Panc1 (cell line): ENCODE measurements around the gene TNFAIP2. TPM values are rescaled to one million over a fixed set of nuclear protein-coding genes. Genes with fewer than 3 reads are reported as not detected.

Experiments
- ATAC-seq: fragments of 200-7000 bp; cut with Tn5 transposase; 2 replicates; pipeline ENCODE4 v1.9.1; 2020; ENCODE audit warnings: mild to moderate bottlenecking, moderate library complexity
- BruUV-seq: library from RNA; stranded (reverse); fragments of 400-500 nt; replicated peaks from 2 replicates; lab custom pipeline; 2021; lab: Mats Ljungman, UMichigan
- CTCF ChIA-PET: fragments of 300-600 bp; sonication (Branson Sonifier 250); formaldehyde crosslinking; loops from one replicate; lab custom pipeline; 2022; ENCODE audit warnings: antibody characterized with exemption; lab: Charles Lee
- POLR2A ChIA-PET: fragments of 300-600 bp; sonication (Branson Sonifier 250); formaldehyde crosslinking; loops from one replicate; lab custom pipeline; 2022; ENCODE audit warnings: antibody characterized with exemption; lab: Charles Lee
- DNase-seq: peaks from one replicate; pipeline ENCODE4 v3.0.0-alpha.2; 2010; ENCODE audit warnings: low read depth, low spot score
- H3K27ac ChIP-seq: 2 replicates; pipeline ENCODE4 v1.5.1; 2011; ENCODE audit warnings: mild to moderate bottlenecking, low read length, inconsistent platforms
- H3K27me3 ChIP-seq: fragments of 200-500 bp; sonication (Bioruptor generic); 2 replicates; pipeline ENCODE4 v1.6.0; 2014; ENCODE audit warnings: low read length, inconsistent platforms; ENCODE audit not compliant: control insufficient read depth, insufficient read depth
- H3K36me3 ChIP-seq: fragments of 200-500 bp; sonication (Bioruptor generic); 2 replicates; pipeline ENCODE4 v1.5.1; 2014; ENCODE audit warnings: inconsistent platforms, mild to moderate bottlenecking, low read length, moderate library complexity; ENCODE audit not compliant: control insufficient read depth, insufficient read depth
- H3K4me1 ChIP-seq: 2 replicates; pipeline ENCODE4 v1.5.1; 2011; ENCODE audit warnings: inconsistent platforms, mild to moderate bottlenecking, low read length, moderate library complexity; ENCODE audit not compliant: control insufficient read depth, insufficient read depth
- H3K4me3 ChIP-seq, 2 experiments: 2 replicates each; pipeline ENCODE4 v1.5.1; 2011 to 2012; ENCODE audit warnings: low read depth in 2 of 2, low read length in 2 of 2, mild to moderate bottlenecking in 2 of 2, inconsistent platforms in 1 of 2, moderate library complexity in 1 of 2
- H3K9me3 ChIP-seq: fragments of 200-500 bp; sonication (Bioruptor generic); 2 replicates; pipeline ENCODE4 v1.5.1; 2014; ENCODE audit warnings: low read depth, mild to moderate bottlenecking, inconsistent platforms, low read length, moderate library complexity; ENCODE audit not compliant: control insufficient read depth, insufficient read depth
- POLR2AphosphoS5 ChIP-seq: IDR thresholded peaks from 2 replicates; pipeline ENCODE4 v1.6.1; 2012; ENCODE audit warnings: mild to moderate bottlenecking, low read depth, low read length, moderate library complexity
- SIN3A ChIP-seq: IDR thresholded peaks from 2 replicates; pipeline ENCODE4 v1.6.1; 2012; ENCODE audit warnings: low read depth, mild to moderate bottlenecking, low read length, moderate library complexity, borderline replicate concordance; ENCODE audit not compliant: insufficient read depth
- TCF7L2 ChIP-seq: IDR thresholded peaks from 2 replicates; pipeline ENCODE4 v1.6.1; 2011; ENCODE audit warnings: mild to moderate bottlenecking, low read depth, low read length, inconsistent platforms
- in situ Hi-C: cut with HindIII; loops from 2 replicates; pipeline ENCODE4 v1.10.0; 2016; ENCODE audit warnings: low sequenced_read_pairs, low pct_unique_long_range_greater_than_20kb
- intact Hi-C: fragments of 100-400 bp; cut with micrococcal nuclease; formaldehyde crosslinking; loops from one replicate; pipeline ENCODE4 v1.10.0; 2022; ENCODE audit not compliant: unreplicated experiment
- total RNA-seq: library from RNA; stranded (reverse); gene quantifications from one replicate; pipeline ENCODE4 v1.2.1, GENCODE V29; 2021; ENCODE audit not compliant: unreplicated experiment
- TF ChIP-seq, protein P1 (sequence below): fragments of 450-650 bp; IDR thresholded peaks from 2 replicates; pipeline ENCODE4 v1.5.1; 2017; ENCODE audit warnings: mild to moderate bottlenecking
- TF ChIP-seq, protein P2 (sequence below), 2 experiments: IDR thresholded peaks; 2 replicates each; pipeline ENCODE4 v1.6.1; 2011 to 2012; ENCODE audit warnings: low read depth in 2 of 2, control low read depth in 1 of 2, low read length in 1 of 2, mild to moderate bottlenecking in 1 of 2, moderate library complexity in 1 of 2; ENCODE audit not compliant: insufficient read depth in 1 of 2

TNFAIP2 gene
- total RNA-seq, 1 experiment from 2014 or later, result 491 TPM

DNA sequence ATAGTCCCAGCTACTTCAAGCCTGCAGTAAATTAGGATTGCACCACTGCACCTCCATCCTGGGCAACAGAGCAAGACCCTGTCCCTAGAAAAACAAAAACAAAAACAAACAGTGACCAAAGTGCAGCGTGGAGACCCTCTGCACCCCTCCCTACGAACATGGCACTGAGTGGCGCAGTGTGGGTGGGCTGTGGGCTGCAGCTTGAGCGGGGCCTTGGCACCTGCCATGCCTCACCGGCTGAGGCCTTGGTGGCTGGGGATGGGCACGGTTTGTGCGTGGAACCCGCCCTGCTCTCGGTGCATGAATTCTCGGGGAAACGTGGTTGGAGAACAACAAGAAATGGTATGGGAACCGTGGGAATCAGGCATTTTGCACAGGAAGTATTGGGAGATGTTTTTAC is 60.8 kb downstream of the TNFAIP2 start:
- in situ Hi-C loops (no loop called here), intact Hi-C loops (loop anchor here (10.0 kb wide), 1 partner anchor 109 kb away; no protein-coding TSS in a partner anchor)
- Histone ChIP-seq H3K4me3 (no peak overlapping the region), H3K27ac (no peak overlapping the region), H3K27me3 (no peaks in the 10 kb centered on the region), H3K9me3 (no peaks in the 10 kb centered on the region), H3K36me3 (no peaks in the 10 kb centered on the region), H3K4me1 (peaks cover 10% of the 10 kb centered on the region)
- ChIA-PET CTCF (interaction anchor here (0.7 kb wide), 1 partner anchor 66 kb away, joined by 8 read pairs; no protein-coding TSS in a partner anchor), POLR2A (no interaction called here)
- TF ChIP-seq, protein P1, sequence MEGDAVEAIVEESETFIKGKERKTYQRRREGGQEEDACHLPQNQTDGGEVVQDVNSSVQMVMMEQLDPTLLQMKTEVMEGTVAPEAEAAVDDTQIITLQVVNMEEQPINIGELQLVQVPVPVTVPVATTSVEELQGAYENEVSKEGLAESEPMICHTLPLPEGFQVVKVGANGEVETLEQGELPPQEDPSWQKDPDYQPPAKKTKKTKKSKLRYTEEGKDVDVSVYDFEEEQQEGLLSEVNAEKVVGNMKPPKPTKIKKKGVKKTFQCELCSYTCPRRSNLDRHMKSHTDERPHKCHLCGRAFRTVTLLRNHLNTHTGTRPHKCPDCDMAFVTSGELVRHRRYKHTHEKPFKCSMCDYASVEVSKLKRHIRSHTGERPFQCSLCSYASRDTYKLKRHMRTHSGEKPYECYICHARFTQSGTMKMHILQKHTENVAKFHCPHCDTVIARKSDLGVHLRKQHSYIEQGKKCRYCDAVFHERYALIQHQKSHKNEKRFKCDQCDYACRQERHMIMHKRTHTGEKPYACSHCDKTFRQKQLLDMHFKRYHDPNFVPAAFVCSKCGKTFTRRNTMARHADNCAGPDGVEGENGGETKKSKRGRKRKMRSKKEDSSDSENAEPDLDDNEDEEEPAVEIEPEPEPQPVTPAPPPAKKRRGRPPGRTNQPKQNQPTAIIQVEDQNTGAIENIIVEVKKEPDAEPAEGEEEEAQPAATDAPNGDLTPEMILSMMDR, result no peak
- TF ChIP-seq SIN3A (no peak), TCF7L2 (no peak), POLR2AphosphoS5 (no peak)
- TF ChIP-seq, protein P2, sequence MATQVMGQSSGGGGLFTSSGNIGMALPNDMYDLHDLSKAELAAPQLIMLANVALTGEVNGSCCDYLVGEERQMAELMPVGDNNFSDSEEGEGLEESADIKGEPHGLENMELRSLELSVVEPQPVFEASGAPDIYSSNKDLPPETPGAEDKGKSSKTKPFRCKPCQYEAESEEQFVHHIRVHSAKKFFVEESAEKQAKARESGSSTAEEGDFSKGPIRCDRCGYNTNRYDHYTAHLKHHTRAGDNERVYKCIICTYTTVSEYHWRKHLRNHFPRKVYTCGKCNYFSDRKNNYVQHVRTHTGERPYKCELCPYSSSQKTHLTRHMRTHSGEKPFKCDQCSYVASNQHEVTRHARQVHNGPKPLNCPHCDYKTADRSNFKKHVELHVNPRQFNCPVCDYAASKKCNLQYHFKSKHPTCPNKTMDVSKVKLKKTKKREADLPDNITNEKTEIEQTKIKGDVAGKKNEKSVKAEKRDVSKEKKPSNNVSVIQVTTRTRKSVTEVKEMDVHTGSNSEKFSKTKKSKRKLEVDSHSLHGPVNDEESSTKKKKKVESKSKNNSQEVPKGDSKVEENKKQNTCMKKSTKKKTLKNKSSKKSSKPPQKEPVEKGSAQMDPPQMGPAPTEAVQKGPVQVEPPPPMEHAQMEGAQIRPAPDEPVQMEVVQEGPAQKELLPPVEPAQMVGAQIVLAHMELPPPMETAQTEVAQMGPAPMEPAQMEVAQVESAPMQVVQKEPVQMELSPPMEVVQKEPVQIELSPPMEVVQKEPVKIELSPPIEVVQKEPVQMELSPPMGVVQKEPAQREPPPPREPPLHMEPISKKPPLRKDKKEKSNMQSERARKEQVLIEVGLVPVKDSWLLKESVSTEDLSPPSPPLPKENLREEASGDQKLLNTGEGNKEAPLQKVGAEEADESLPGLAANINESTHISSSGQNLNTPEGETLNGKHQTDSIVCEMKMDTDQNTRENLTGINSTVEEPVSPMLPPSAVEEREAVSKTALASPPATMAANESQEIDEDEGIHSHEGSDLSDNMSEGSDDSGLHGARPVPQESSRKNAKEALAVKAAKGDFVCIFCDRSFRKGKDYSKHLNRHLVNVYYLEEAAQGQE (IDR thresholded peaks at IDR 0.05; ENCODE audit: insufficient read depth in 1 of 2, low read depth in 2 of 2, low read length in 1 of 2), result no peak
- DNase-seq (no peak), ATAC-seq (no peak)
- BruUV-seq, result no TSS peak

DNA sequence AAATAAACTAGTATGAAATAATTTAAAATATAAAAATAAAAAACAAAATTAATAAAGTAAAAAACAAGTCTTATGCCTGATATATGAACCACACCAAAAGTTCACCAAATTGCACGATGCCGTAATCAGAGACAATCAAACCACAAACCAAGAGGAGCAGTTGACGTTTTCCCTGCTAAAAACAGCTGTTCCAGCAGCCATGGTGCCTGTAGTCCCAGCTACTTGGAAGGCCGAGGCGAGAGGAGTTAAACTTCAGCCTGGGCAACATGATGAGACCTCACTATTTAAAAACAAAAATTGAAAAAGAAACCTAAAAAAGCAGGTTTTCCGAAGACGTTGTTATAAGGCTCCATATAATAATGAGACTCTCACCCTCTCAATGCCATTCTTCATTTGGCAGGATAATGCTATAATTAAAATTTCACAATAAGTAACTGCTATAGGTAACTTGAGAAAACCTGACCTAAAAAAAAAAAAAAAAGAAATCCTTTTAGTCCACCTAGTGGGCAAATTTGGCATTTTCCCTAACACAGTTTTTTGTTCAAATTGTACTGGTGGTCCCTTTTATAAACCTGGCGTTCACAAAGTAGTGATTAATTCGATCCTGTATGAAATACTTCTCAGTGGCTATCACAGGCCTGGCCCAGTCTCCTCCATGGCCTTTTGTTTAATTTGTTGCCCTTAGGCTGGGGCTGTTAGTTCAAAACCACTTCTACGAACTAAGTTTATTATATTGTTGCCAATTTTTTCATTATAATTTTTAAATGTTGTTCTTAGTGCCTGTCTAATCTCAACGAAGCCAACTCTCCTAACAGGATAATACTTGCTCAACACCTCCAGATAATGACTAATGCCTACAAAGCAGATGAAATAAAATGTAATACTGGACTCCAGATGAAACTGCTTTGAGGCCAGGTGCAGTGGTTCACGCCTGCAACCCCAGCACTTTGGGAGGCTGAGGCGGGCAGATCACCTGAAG is 62.1 kb downstream of the TNFAIP2 start:
- POLR2A ChIA-PET, result interaction anchor here (0.6 kb wide), 1 partner anchor 62 kb away, joined by 6 read pairs; no protein-coding TSS in a partner anchor

More for the DNA sequence above, 62.1 kb downstream of the TNFAIP2 start:
- Histone ChIP-seq H3K9me3 (no peaks in the 10 kb centered on the region), H3K4me3 (no peak overlapping the region), H3K27ac (no peak overlapping the region; the same call in 1 of the 2 replicates), H3K27me3 (no peaks in the 10 kb centered on the region), H3K4me1 (peaks cover 10% of the 10 kb centered on the region), H3K36me3 (no peaks in the 10 kb centered on the region)
- intact Hi-C loops, result loop anchor here (10.0 kb wide), 1 partner anchor 111 kb away; no protein-coding TSS in a partner anchor
- CTCF ChIA-PET, result interaction anchor here (0.7 to 1.3 kb wide), 4 partner anchors 12 to 96 kb away, joined by 3 to 9 read pairs (median 6); no protein-coding TSS in a partner anchor
- in situ Hi-C loops, result no loop called here
- no TSS peak for BruUV-seq
- DNase-seq, result peak; percentile 32
- ATAC-seq, result no peak
- TF ChIP-seq, protein P1, result peak; percentile 65; the same call in 1 of the 2 replicates
- no peak for TF ChIP-seq TCF7L2
